ENCODE data around the gene PRPF31. TPM values are rescaled to one million over a fixed set of nuclear protein-coding genes. Genes with fewer than 3 reads are reported as not detected.

Gene PRPF31
- total and polyA plus RNA-seq, 9 of the 15 experiments (the other 6 are each of a cell fraction or from before 2014, with no cell fraction given) = 5.8 to 92.2 (median 69.2) TPM

GRCh38 chr19:54159352-54160181 is 44.0 kb downstream of the PRPF31 start, which contains the start of gene LENG1 (continued):
- TF ChIP-seq, protein P1, sequence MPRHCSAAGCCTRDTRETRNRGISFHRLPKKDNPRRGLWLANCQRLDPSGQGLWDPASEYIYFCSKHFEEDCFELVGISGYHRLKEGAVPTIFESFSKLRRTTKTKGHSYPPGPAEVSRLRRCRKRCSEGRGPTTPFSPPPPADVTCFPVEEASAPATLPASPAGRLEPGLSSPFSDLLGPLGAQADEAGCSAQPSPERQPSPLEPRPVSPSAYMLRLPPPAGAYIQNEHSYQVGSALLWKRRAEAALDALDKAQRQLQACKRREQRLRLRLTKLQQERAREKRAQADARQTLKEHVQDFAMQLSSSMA (CRISPR knock-in tag; IDR thresholded peaks at IDR 0.05) = 0 out of 2 replicates have a peak, but pooled peaks have one; percentile 16
- TF ChIP-seq RAD21 (CRISPR knock-in tag; conservative IDR thresholded peaks at IDR 0.05 in 1 of 2, IDR thresholded peaks at IDR 0.05 in 1 of 2) (no peak), PHF20 (IDR thresholded peaks at IDR 0.05; ENCODE audit: partially characterized antibody) (peak; percentile 92), SNRNP70 (optimal IDR thresholded peaks at IDR 0.05; ENCODE audit: low read depth, low read length) (no peak), SP1 (CRISPR knock-in tag; IDR thresholded peaks at IDR 0.05) (peak; percentile 71; the same call in 1 of the 2 replicates), TAF15 (IDR thresholded peaks at IDR 0.05; ENCODE audit: low read depth, low read length) (no peak), ZNF23 (CRISPR knock-in tag; IDR thresholded peaks at IDR 0.05) (no peak), PHF8 (IDR thresholded peaks at IDR 0.05; ENCODE audit: borderline replicate concordance, low read length) (peak; percentile 95), POLR3A (IDR thresholded peaks at IDR 0.05; ENCODE audit: borderline replicate concordance, extremely low read depth, insufficient read depth, insufficient read length) (no peak), POLR2B (IDR thresholded peaks at IDR 0.05; ENCODE audit: low read depth, partially characterized antibody) (peak; percentile 82), TEAD1 (CRISPR knock-in tag; IDR thresholded peaks at IDR 0.05) (peak in 1 of 2 experiments; percentile 72; a peak in 2 of 4 replicates), ZNF384 (IDR thresholded peaks at IDR 0.05; ENCODE audit: low read depth, low read length) (no peak), CCAR2 (IDR thresholded peaks at IDR 0.05; ENCODE audit: low read depth, low read length) (no peak), MTA2 (IDR thresholded peaks at IDR 0.05; ENCODE audit: low read depth) (no peak), ARNT (IDR thresholded peaks at IDR 0.05) (no peak; a peak in 1 of 4 replicates), CBX2 (IDR thresholded peaks at IDR 0.05; ENCODE audit: insufficient read depth, low read length, poor library complexity, severe bottlenecking) (no peak), RBBP5 (IDR thresholded peaks at IDR 0.05; ENCODE audit: borderline replicate concordance, insufficient read depth, low read length, poor library complexity, severe bottlenecking) (peak; percentile 82), STAT6 (CRISPR knock-in tag; IDR thresholded peaks at IDR 0.05) (peak; percentile 25; the same call in 1 of the 2 replicates), DMBX1 (CRISPR knock-in tag; IDR thresholded peaks at IDR 0.05; ENCODE audit: borderline replicate concordance) (no peak)
- TF ChIP-seq, protein P2, sequence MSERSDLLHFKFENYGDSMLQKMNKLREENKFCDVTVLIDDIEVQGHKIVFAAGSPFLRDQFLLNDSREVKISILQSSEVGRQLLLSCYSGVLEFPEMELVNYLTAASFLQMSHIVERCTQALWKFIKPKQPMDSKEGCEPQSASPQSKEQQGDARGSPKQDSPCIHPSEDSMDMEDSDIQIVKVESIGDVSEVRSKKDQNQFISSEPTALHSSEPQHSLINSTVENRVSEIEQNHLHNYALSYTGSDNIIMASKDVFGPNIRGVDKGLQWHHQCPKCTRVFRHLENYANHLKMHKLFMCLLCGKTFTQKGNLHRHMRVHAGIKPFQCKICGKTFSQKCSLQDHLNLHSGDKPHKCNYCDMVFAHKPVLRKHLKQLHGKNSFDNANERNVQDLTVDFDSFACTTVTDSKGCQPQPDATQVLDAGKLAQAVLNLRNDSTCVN (CRISPR knock-in tag; IDR thresholded peaks at IDR 0.05) = no peak
- TF ChIP-seq, protein P3, sequence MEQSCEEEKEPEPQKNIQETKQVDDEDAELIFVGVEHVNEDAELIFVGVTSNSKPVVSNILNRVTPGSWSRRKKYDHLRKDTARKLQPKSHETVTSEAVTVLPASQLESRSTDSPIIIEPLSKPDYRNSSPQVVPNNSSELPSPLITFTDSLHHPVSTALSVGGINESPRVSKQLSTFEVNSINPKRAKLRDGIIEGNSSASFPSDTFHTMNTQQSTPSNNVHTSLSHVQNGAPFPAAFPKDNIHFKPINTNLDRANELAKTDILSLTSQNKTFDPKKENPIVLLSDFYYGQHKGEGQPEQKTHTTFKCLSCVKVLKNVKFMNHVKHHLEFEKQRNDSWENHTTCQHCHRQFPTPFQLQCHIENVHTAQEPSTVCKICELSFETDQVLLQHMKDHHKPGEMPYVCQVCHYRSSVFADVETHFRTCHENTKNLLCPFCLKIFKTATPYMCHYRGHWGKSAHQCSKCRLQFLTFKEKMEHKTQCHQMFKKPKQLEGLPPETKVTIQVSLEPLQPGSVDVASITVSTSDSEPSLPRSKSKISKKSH (CRISPR knock-in tag; IDR thresholded peaks at IDR 0.05) = no peak
